Measurements from ENCODE around the gene TTF2. TPM values are rescaled to one million over a fixed set of nuclear protein-coding genes. Genes with fewer than 3 reads are reported as not detected.

TTF2 gene
- total RNA-seq, 4 donors from 2014 or later = 12.1 to 59.4 (median 28.5) TPM

- H3K36me3 ChIP-seq = no peaks in the 10 kb centered on the region
- no peak overlapping the region for H3K4me3 ChIP-seq
- no peaks in the 10 kb centered on the region for H3K9me3 ChIP-seq
- H3K27ac ChIP-seq = no peak overlapping the region
- no peaks in the 10 kb centered on the region for H3K27me3 ChIP-seq
- no peaks in the 10 kb centered on the region for H3K4me1 ChIP-seq
- no peak for TF ChIP-seq CTCF (IDR thresholded peaks at IDR 0.05)
- no peak for TF ChIP-seq POLR2A (IDR thresholded peaks at IDR 0.05)
- DNase-seq = no peak
Measured at GRCh38 chr1:117138106-117138505, 78.0 kb downstream of the TTF2 start.

- H3K27me3 ChIP-seq = no peaks in the 10 kb centered on the region
- no peak for DNase-seq
- H3K4me1 ChIP-seq = no peaks in the 10 kb centered on the region
- H3K9me3 ChIP-seq = no peaks in the 10 kb centered on the region
- H3K4me3 ChIP-seq = no peak overlapping the region
- TF ChIP-seq POLR2A (IDR thresholded peaks at IDR 0.05) (no peak), CTCF (IDR thresholded peaks at IDR 0.05) (no peak)
- H3K27ac ChIP-seq = no peak overlapping the region
- no peaks in the 10 kb centered on the region for H3K36me3 ChIP-seq
Measured at GRCh38 chr1:117138561-117138960, 78.4 kb downstream of the TTF2 start.

- TF ChIP-seq POLR2A (IDR thresholded peaks at IDR 0.05) (no peak), CTCF (IDR thresholded peaks at IDR 0.05) (no peak)
- Histone ChIP-seq H3K36me3 (no peaks in the 10 kb centered on the region), H3K27ac (no peak overlapping the region), H3K4me1 (no peaks in the 10 kb centered on the region), H3K9me3 (no peaks in the 10 kb centered on the region), H3K27me3 (no peaks in the 10 kb centered on the region), H3K4me3 (no peak overlapping the region)
- DNase-seq = no peak
Measured at GRCh38 chr1:117142200-117142599, 82.1 kb downstream of the TTF2 start.

- no peaks in the 10 kb centered on the region for H3K4me1 ChIP-seq
- no peak overlapping the region for H3K4me3 ChIP-seq
- H3K27ac ChIP-seq = no peak overlapping the region
- H3K9me3 ChIP-seq = no peaks in the 10 kb centered on the region
- DNase-seq = no peak
- H3K36me3 ChIP-seq = no peaks in the 10 kb centered on the region
- no peaks in the 10 kb centered on the region for H3K27me3 ChIP-seq
- TF ChIP-seq CTCF (IDR thresholded peaks at IDR 0.05) (no peak), POLR2A (IDR thresholded peaks at IDR 0.05) (no peak)
Measured at GRCh38 chr1:117143172-117143571, 83.0 kb downstream of the TTF2 start.

- H3K4me1 ChIP-seq = no peaks in the 10 kb centered on the region
- TF ChIP-seq CTCF (IDR thresholded peaks at IDR 0.05) (no peak), POLR2A (IDR thresholded peaks at IDR 0.05) (no peak)
- H3K36me3 ChIP-seq = no peaks in the 10 kb centered on the region
- no peaks in the 10 kb centered on the region for H3K9me3 ChIP-seq
- DNase-seq = no peak
- no peak overlapping the region for H3K27ac ChIP-seq
- no peak overlapping the region for H3K4me3 ChIP-seq
- H3K27me3 ChIP-seq = no peaks in the 10 kb centered on the region
Measured at GRCh38 chr1:117143871-117144270, 83.7 kb downstream of the TTF2 start.

GRCh38 chr1:117146072-117146471 is 85.9 kb downstream of the TTF2 start:
- no peaks in the 10 kb centered on the region for H3K36me3 ChIP-seq
- no peak overlapping the region for H3K27ac ChIP-seq
- no peak for TF ChIP-seq POLR2A (IDR thresholded peaks at IDR 0.05)
- TF ChIP-seq CTCF (IDR thresholded peaks at IDR 0.05) = no peak
- H3K4me1 ChIP-seq = no peaks in the 10 kb centered on the region
- DNase-seq = no peak
- no peak overlapping the region for H3K4me3 ChIP-seq
- no peaks in the 10 kb centered on the region for H3K27me3 ChIP-seq
- H3K9me3 ChIP-seq = no peaks in the 10 kb centered on the region
